HepG2 (cell line): ENCODE measurements around the gene ZNF605. TPM values are rescaled to one million over a fixed set of nuclear protein-coding genes. Genes with fewer than 3 reads are reported as not detected.

ENCODE experiments used
- ARNTL ChIP-seq: sonication (generic); formaldehyde crosslinking; IDR thresholded peaks from 2 replicates; pipeline ENCODE4 v1.4.0; 2020; ENCODE audit warnings: mild to moderate bottlenecking, missing genetic modification reagents
- ATF1 ChIP-seq: IDR thresholded peaks from 2 replicates; pipeline ENCODE4 v1.6.1; 2016; ENCODE audit warnings: mild to moderate bottlenecking, control low read depth
- EHMT2 ChIP-seq: fragments of 200-600 bp; sonication (generic); IDR thresholded peaks from 2 replicates; pipeline ENCODE4 v1.7.0; 2017; ENCODE audit warnings: antibody characterized with exemption, low read depth, low read length, borderline replicate concordance
- KMT2A ChIP-seq: sonication (generic); formaldehyde crosslinking; IDR thresholded peaks from 2 replicates; pipeline ENCODE4 v1.4.0; 2020; ENCODE audit warnings: missing genetic modification reagents
- MEF2D ChIP-seq: sonication (generic); formaldehyde crosslinking; IDR thresholded peaks from 2 replicates; pipeline ENCODE4 v1.5.1; 2020; ENCODE audit warnings: mild to moderate bottlenecking, missing genetic modification reagents
- POLR2A ChIP-seq, 2 experiments: IDR thresholded peaks; 2 replicates each; pipeline ENCODE4 v1.6.1; 2011; ENCODE audit warnings: low read depth in 2 of 2, low read length in 2 of 2, mild to moderate bottlenecking in 1 of 2, moderate library complexity in 1 of 2; ENCODE audit not compliant: insufficient read depth in 1 of 2
- PRDM4 ChIP-seq: sonication (generic); formaldehyde crosslinking; IDR thresholded peaks from 2 replicates; pipeline ENCODE4 v1.9.0; 2021; ENCODE audit warnings: missing genetic modification reagents, borderline replicate concordance
- SIN3A ChIP-seq: IDR thresholded peaks from 2 replicates; pipeline ENCODE4 v1.6.1; 2011; ENCODE audit warnings: low read depth, mild to moderate bottlenecking, control low read depth, low read length, borderline replicate concordance
- TAF1 ChIP-seq: sonication (generic); formaldehyde crosslinking; IDR thresholded peaks from 2 replicates; pipeline ENCODE4 v1.4.0; 2020; ENCODE audit warnings: missing genetic modification reagents
- TFAP4 ChIP-seq: sonication (generic); IDR thresholded peaks from 2 replicates; pipeline ENCODE4 v1.6.1; 2016; ENCODE audit warnings: low read depth, borderline replicate concordance
- TFDP1 ChIP-seq: IDR thresholded peaks from 2 replicates; pipeline ENCODE4 v1.6.1; 2016; ENCODE audit warnings: missing compliant biosample characterization, missing genetic modification reagents, borderline replicate concordance
- ZBTB25 ChIP-seq: IDR thresholded peaks from 2 replicates; pipeline ENCODE4 v1.6.1; 2018; ENCODE audit warnings: missing genetic modification reagents
- ZFX ChIP-seq: sonication (generic); formaldehyde crosslinking; IDR thresholded peaks from 2 replicates; pipeline ENCODE4 v1.4.0; 2020; ENCODE audit warnings: mild to moderate bottlenecking, low read depth, missing genetic modification reagents, moderate library complexity
- ZNF230 ChIP-seq: sonication (generic); formaldehyde crosslinking; IDR thresholded peaks from 2 replicates; pipeline ENCODE4 v1.4.0; 2020; ENCODE audit warnings: mild to moderate bottlenecking, missing genetic modification reagents
- ZNF30 ChIP-seq: sonication (generic); formaldehyde crosslinking; IDR thresholded peaks from 2 replicates; pipeline ENCODE4 v1.5.0; 2020; ENCODE audit warnings: mild to moderate bottlenecking, missing genetic modification reagents
- ZNF577 ChIP-seq: sonication (generic); formaldehyde crosslinking; IDR thresholded peaks from 2 replicates; pipeline ENCODE4 v1.4.0; 2020; ENCODE audit warnings: mild to moderate bottlenecking, low read depth, missing genetic modification reagents, borderline replicate concordance
- ZNF609 ChIP-seq: sonication (generic); formaldehyde crosslinking; IDR thresholded peaks from 2 replicates; pipeline ENCODE4 v1.4.0; 2020; ENCODE audit warnings: mild to moderate bottlenecking, missing genetic modification reagents, borderline replicate concordance
- polyA plus RNA-seq, 8 experiments: library from polyadenylated mRNA; depleted of rRNA in 3 of 8; stranded (reverse) in 7 of 8; unstranded in 1 of 8; fragments of >200 nt; fragmentation: Illumina TruSeq in 4 of 8; extraction: Trizol in 4 of 8; gene quantifications; 2 replicates each; pipeline versions ENCODE4 v1.2.1 to v1.2.3, GENCODE V29; 2011 to 2016; ENCODE audit warnings: low read depth in 4 of 8, missing spikeins in 1 of 8, mixed read lengths in 1 of 8; ENCODE audit not compliant: insufficient read depth in 1 of 8
- total RNA-seq, 5 experiments: library from RNA; depleted of rRNA; stranded (reverse); fragments of >200 nt; fragmentation: Illumina TruSeq; extraction: Trizol; gene quantifications; 2 replicates each; pipeline ENCODE4 v1.2.3, GENCODE V29; 2016; ENCODE audit warnings: low read depth in 1 of 5

Gene ZNF605
- total and polyA plus RNA-seq, 2 of the 13 experiments (the other 11 are each of a cell fraction or from before 2014, with no cell fraction given): 6.7 to 6.8 TPM

- TF ChIP-seq ZNF230 (CRISPR knock-in tag) (0 out of 2 replicates have a peak, but pooled peaks have one; percentile 43), KMT2A (CRISPR knock-in tag) (peak; percentile 22), ARNTL (CRISPR knock-in tag) (peak; percentile 92), ZNF30 (CRISPR knock-in tag) (no peak), TFDP1 (peak; percentile 84; the same call in 1 of the 2 replicates), EHMT2 (peak; percentile 26; the same call in 1 of the 2 replicates), ZNF609 (CRISPR knock-in tag) (peak; percentile 32; the same call in 1 of the 2 replicates), ZBTB25 (CRISPR knock-in tag) (peak; percentile 44; the same call in 1 of the 2 replicates), ZNF577 (CRISPR knock-in tag) (no peak), PRDM4 (CRISPR knock-in tag) (no peak), SIN3A (peak; percentile 89), ATF1 (peak; percentile 76; the same call in 1 of the 2 replicates), TFAP4 (peak; percentile 98), TAF1 (peak; percentile 76), ZFX (CRISPR knock-in tag) (peak; percentile 72), POLR2A (IDR thresholded peaks at IDR 0.05; ENCODE audit: insufficient read depth in 1 of 2, low read depth in 2 of 2, low read length in 2 of 2) (peak; percentile 65 to 92), MEF2D (peak; percentile 69; the same call in 1 of the 2 replicates)
Observed at GRCh38 chr12:132887513-132888351, 68.4 kb downstream of the ZNF605 start, which contains the start of gene CHFR (continued).
